Endothelial cell of umbilical vein (primary cell): ENCODE measurements around the gene PNPLA1. TPM values are rescaled to one million over a fixed set of nuclear protein-coding genes. Genes with fewer than 3 reads are reported as not detected.

Experiments used
- BruUV-seq: library from RNA; stranded (reverse); fragments of 400-500 nt; replicated peaks from 2 replicates; lab custom pipeline; 2021; lab: Mats Ljungman, UMichigan
- CTCF ChIA-PET: fragments of 300-600, 350-600 bp; sonication (Branson Sonifier 250); formaldehyde crosslinking; loops from one replicate; lab custom pipeline; 2021; ENCODE audit warnings: antibody characterized with exemption, inconsistent platforms; lab: Charles Lee
- POLR2A ChIA-PET: fragments of 300-600, 350-600 bp; sonication (Branson Sonifier 250); formaldehyde crosslinking; loops from one replicate; lab custom pipeline; 2021; ENCODE audit warnings: antibody characterized with exemption, inconsistent platforms; lab: Charles Lee
- DNase-seq: peaks from one replicate; pipeline ENCODE4 v3.0.0-alpha.2; 2011; ENCODE audit warnings: low read depth, low spot score
- FAIRE-seq: peaks from 2 replicates; lab custom pipeline; 2011; peaks lifted over from hg19 to GRCh38; lab: Jason Lieb, UNC
- H2AFZ ChIP-seq: 2 replicates; pipeline ENCODE4 v1.6.0; 2012; ENCODE audit warnings: low read depth, low read length, control low read depth, inconsistent platforms
- H3K27ac ChIP-seq: 2 replicates; pipeline ENCODE4 v1.5.1; 2011; ENCODE audit warnings: low read depth, mild to moderate bottlenecking, control low read depth, low read length, moderate library complexity; ENCODE audit not compliant: insufficient read depth
- H3K27me3 ChIP-seq, 2 experiments: 2 replicates each; pipeline versions ENCODE4 v1.6.0 to v1.6.1; 2011; ENCODE audit warnings: low read length in 2 of 2, mixed read lengths in 1 of 2; ENCODE audit not compliant: control insufficient read depth in 2 of 2, insufficient read depth in 2 of 2
- H3K36me3 ChIP-seq, 2 experiments: 2 replicates in 1 of 2; 3 replicates in 1 of 2; pipeline ENCODE4 v1.5.1; 2011; ENCODE audit warnings: low read length in 2 of 2, mild to moderate bottlenecking in 1 of 2, moderate library complexity in 1 of 2; ENCODE audit not compliant: control insufficient read depth in 2 of 2, insufficient read depth in 2 of 2; ENCODE audit errors: extremely low read depth in 1 of 2
- H3K4me1 ChIP-seq: 3 replicates; pipeline ENCODE4 v1.5.1; 2011; ENCODE audit warnings: mild to moderate bottlenecking, low read length; ENCODE audit not compliant: control insufficient read depth, insufficient read depth; ENCODE audit errors: extremely low read depth
- H3K4me2 ChIP-seq: 2 replicates; pipeline ENCODE4 v1.6.1; 2011; ENCODE audit warnings: low read length, control low read depth, mixed read lengths; ENCODE audit not compliant: insufficient read depth
- H3K4me3 ChIP-seq, 3 experiments: fragments of 200-600 bp in 1 of 3; sonication (generic), shearing (Covaris generic) in 1 of 3; replicated peaks in 1 of 3; 2 replicates each; pipeline ENCODE4 v1.5.1; 2011 to 2016; ENCODE audit warnings: control low read depth in 3 of 3, low read length in 3 of 3, mild to moderate bottlenecking in 2 of 3, inconsistent platforms in 1 of 3, low read depth in 1 of 3, moderate library complexity in 1 of 3; ENCODE audit not compliant: insufficient read depth in 1 of 3
- H3K79me2 ChIP-seq: 2 replicates; pipeline ENCODE4 v1.6.0; 2012; ENCODE audit warnings: low read length, inconsistent platforms; ENCODE audit not compliant: control insufficient read depth, insufficient read depth
- H3K9ac ChIP-seq: replicated peaks from 2 replicates; pipeline ENCODE3; 2011; ENCODE audit warnings: low read length, control low read depth; ENCODE audit not compliant: insufficient read depth; ENCODE audit errors: extremely low read depth
- H3K9me1 ChIP-seq: replicated peaks from 3 replicates; pipeline ENCODE4 v1.6.0; 2011; ENCODE audit warnings: mild to moderate bottlenecking, low read length; ENCODE audit not compliant: control insufficient read depth, insufficient read depth; ENCODE audit errors: extremely low read depth
- H3K9me3 ChIP-seq: replicated peaks from 2 replicates; pipeline ENCODE4 v1.5.1; 2012; ENCODE audit warnings: low read length, inconsistent platforms; ENCODE audit not compliant: control insufficient read depth, insufficient read depth
- H4K20me1 ChIP-seq: replicated peaks from 2 replicates; pipeline ENCODE3; 2011; ENCODE audit warnings: mild to moderate bottlenecking, low read length; ENCODE audit not compliant: control insufficient read depth, insufficient read depth; ENCODE audit errors: extremely low read depth
- CTCF ChIP-seq, 2 donors: IDR thresholded peaks; 1 replicate in 1 of 2; 2 replicates in 1 of 2; pipeline ENCODE4 v1.5.1; 2011; ENCODE audit warnings: low read length in 2 of 2, mild to moderate bottlenecking in 2 of 2, moderate library complexity in 2 of 2, control low read depth in 1 of 2, inconsistent platforms in 1 of 2, low read depth in 1 of 2; ENCODE audit not compliant: insufficient read depth in 1 of 2; ENCODE audit errors: extremely low read depth in 1 of 2
- EZH2 ChIP-seq: IDR thresholded peaks from 2 replicates; pipeline ENCODE4 v1.6.1; 2012; ENCODE audit warnings: borderline replicate concordance, low read depth, mild to moderate bottlenecking, moderate library complexity, low read length, inconsistent platforms; ENCODE audit not compliant: severe bottlenecking
- FOS ChIP-seq: IDR thresholded peaks from 2 replicates; pipeline ENCODE4 v1.6.1; 2011; ENCODE audit warnings: mild to moderate bottlenecking, low read length, moderate library complexity, borderline replicate concordance; ENCODE audit not compliant: insufficient read depth
- GATA2 ChIP-seq: IDR thresholded peaks from 2 replicates; pipeline ENCODE4 v1.7.0; 2011; ENCODE audit warnings: low read depth, mild to moderate bottlenecking, moderate library complexity, mixed read lengths, low read length; ENCODE audit not compliant: insufficient read length, insufficient read depth
- JUN ChIP-seq: IDR thresholded peaks from 2 replicates; pipeline ENCODE4 v1.6.1; 2011; ENCODE audit warnings: borderline replicate concordance, low read depth; ENCODE audit not compliant: insufficient read length, insufficient read depth
- MAX ChIP-seq: IDR thresholded peaks from 2 replicates; pipeline ENCODE4 v1.6.1; 2011; ENCODE audit not compliant: insufficient read depth, insufficient read length
- MYC ChIP-seq: IDR thresholded peaks from one replicate; pipeline ENCODE4 v1.6.1; 2011; ENCODE audit warnings: mild to moderate bottlenecking, low read depth, low read length
- POLR2A ChIP-seq: IDR thresholded peaks from 2 replicates; pipeline ENCODE4 v1.6.1; 2012; ENCODE audit warnings: low read depth, mild to moderate bottlenecking, control low read depth, low read length
- POLR2AphosphoS5 ChIP-seq: IDR thresholded peaks from 2 replicates; pipeline ENCODE4 v1.6.1; 2012; ENCODE audit warnings: low read depth, mild to moderate bottlenecking, control low read depth, low read length, moderate library complexity; ENCODE audit not compliant: insufficient read depth
- dilution Hi-C: fragments of 300-500 bp; cut with MboI; formaldehyde crosslinking; loops from one replicate; pipeline ENCODE4 v1.15.0; 2019; ENCODE audit warnings: low sequenced_read_pairs; ENCODE audit not compliant: extremely low pct_ligation_motif_present
- intact Hi-C: fragments of 100-400 bp; cut with micrococcal nuclease; formaldehyde crosslinking; loops from one replicate; pipeline ENCODE4 v1.10.0; 2022
- polyA plus RNA-seq, 4 experiments: library from polyadenylated mRNA; depleted of rRNA in 3 of 4; stranded (reverse) in 3 of 4; unstranded in 1 of 4; fragments of >200 nt; gene quantifications; 2 replicates each; pipeline versions ENCODE4 v1.2.1 to v1.2.3, GENCODE V29; 2011 to 2012; ENCODE audit warnings: missing spikeins in 1 of 4
- total RNA-seq: library from RNA; stranded (reverse); gene quantifications from 2 replicates; pipeline ENCODE4 v1.2.3, GENCODE V29; 2021

PNPLA1 gene
- total and polyA plus RNA-seq, 2 donors (not counting 3 experiments of a cell fraction or from before 2014, with no cell fraction given): not detected

DNA sequence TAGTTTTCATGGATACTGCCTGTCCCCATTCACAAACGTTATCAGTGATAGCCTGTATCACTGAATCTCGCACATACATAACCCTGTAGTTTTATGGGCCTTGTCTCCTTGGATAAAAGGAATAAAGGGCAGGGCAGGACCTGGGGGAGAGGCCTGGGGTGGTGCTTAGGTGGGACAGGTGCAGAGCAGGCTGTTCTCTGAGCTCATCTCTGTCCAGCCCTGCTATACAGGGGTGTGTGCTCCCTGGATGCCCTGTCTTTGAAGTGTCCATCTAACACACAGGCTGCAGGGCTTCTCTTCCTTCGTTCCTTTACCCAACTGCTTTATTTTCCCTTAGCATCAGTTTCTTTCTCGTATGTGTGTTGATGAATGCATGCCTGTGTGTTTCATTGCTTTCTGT is 46.9 kb upstream of the PNPLA1 start:
- CTCF ChIA-PET: no interaction called here
- BruUV-seq: no TSS peak
- no peak overlapping the region for H3K4me2 ChIP-seq
- H2AFZ ChIP-seq: no peak overlapping the region
- TF ChIP-seq EZH2 (no peak), MYC (no peak), CTCF (IDR thresholded peaks at IDR 0.05; ENCODE audit: extremely low read depth in 1 of 2, insufficient read depth in 1 of 2, low read depth in 1 of 2, low read length in 2 of 2) (no peak), POLR2A (no peak), FOS (no peak), POLR2AphosphoS5 (no peak), GATA2 (no peak), JUN (no peak), MAX (no peak)
- intact Hi-C loops (no loop called here), dilution Hi-C loops (no loop called here)
- POLR2A ChIA-PET: no interaction called here
- H4K20me1 ChIP-seq: peaks cover 4% of the 10 kb centered on the region
- peaks cover 16% of the 10 kb centered on the region for H3K4me1 ChIP-seq
- H3K79me2 ChIP-seq: peaks cover 3% of the 10 kb centered on the region
- H3K27me3 ChIP-seq: no peaks in the 10 kb centered on the region
- no peak overlapping the region for H3K27ac ChIP-seq
- H3K4me3 ChIP-seq: no peak overlapping the region
- no peak overlapping the region for H3K9ac ChIP-seq
- DNase-seq (no peak), FAIRE-seq (no peak)
- peaks cover 36 to 38% of the 10 kb centered on the region in 2 experiments for H3K36me3 ChIP-seq
- no peaks in the 10 kb centered on the region for H3K9me1 ChIP-seq
- no peaks in the 10 kb centered on the region for H3K9me3 ChIP-seq
